Breast epithelium (tissue), 3 donors: ENCODE data around the gene KL.

Experiments used
- CTCF ChIP-seq, 3 donors: fragments of 450-650 bp; IDR thresholded peaks; one replicate each; pipeline ENCODE4 v1.5.1; 2016 to 2017; ENCODE audit warnings: antibody characterized with exemption in 3 of 3, mild to moderate bottlenecking in 3 of 3, moderate library complexity in 3 of 3
- POLR2A ChIP-seq: fragments of 450-650 bp; IDR thresholded peaks from one replicate; pipeline ENCODE4 v1.6.1; 2016; ENCODE audit warnings: antibody characterized with exemption, mild to moderate bottlenecking, moderate library complexity
- POLR2AphosphoS5 ChIP-seq, 3 donors: sonication (generic); formaldehyde crosslinking; IDR thresholded peaks; one replicate each; pipeline ENCODE4 v1.6.1; 2017; ENCODE audit warnings: antibody characterized with exemption in 3 of 3

- TF ChIP-seq POLR2A (no peak), CTCF (IDR thresholded peaks at IDR 0.05) (no peak), POLR2AphosphoS5 (IDR thresholded peaks at IDR 0.05) (no peak)
Measured at GRCh38 chr13:33099860-33100259, 83.6 kb downstream of the KL start.
